HEK293 (cell line): ENCODE results near the gene CEBPG.

Source experiments
- CTCF ChIA-PET: fragments of 350-600 bp; formaldehyde crosslinking; extraction: SDS; loops from one replicate; lab custom pipeline; 2021; ENCODE audit warnings: antibody characterized with exemption; lab: Yijun Ruan, JAX
- POLR2A ChIA-PET: fragments of 300-600 bp; formaldehyde crosslinking; extraction: SDS; loops from one replicate; lab custom pipeline; 2020; ENCODE audit warnings: antibody characterized with exemption, inconsistent platforms; lab: Yijun Ruan, JAX
- H3K27ac ChIP-seq: fragments of 200-500 bp; sonication (Bioruptor generic); 2 replicates; pipeline ENCODE4 v1.5.1; 2014; ENCODE audit warnings: low read depth, low read length, control low read depth, inconsistent platforms; ENCODE audit errors: extremely low read depth
- H3K36me3 ChIP-seq, 2 experiments: fragments of 200-500 bp in 1 of 2; sonication (Bioruptor generic) in 1 of 2; 1 replicate in 1 of 2; 2 replicates in 1 of 2; pipeline ENCODE4 v1.5.1; 2014 to 2017; ENCODE audit warnings: inconsistent platforms in 2 of 2, low read length in 2 of 2; ENCODE audit not compliant: control insufficient read depth in 2 of 2, insufficient read depth in 1 of 2
- H3K4me1 ChIP-seq: fragments of 200-500 bp; sonication (Bioruptor generic); 2 replicates; pipeline ENCODE4 v1.5.1; 2014; ENCODE audit warnings: mild to moderate bottlenecking, low read length, inconsistent platforms; ENCODE audit not compliant: control insufficient read depth, insufficient read depth
- H3K4me3 ChIP-seq: 2 replicates; pipeline ENCODE4 v1.5.1; 2011; ENCODE audit warnings: low read depth, mild to moderate bottlenecking, control low read depth, low read length, moderate library complexity
- H3K9me3 ChIP-seq: fragments of 200-500 bp; sonication (Bioruptor generic); 2 replicates; pipeline ENCODE4 v1.5.1; 2014; ENCODE audit warnings: low read depth, low read length, inconsistent platforms; ENCODE audit not compliant: control insufficient read depth, insufficient read depth
- GLIS2 ChIP-seq: fragments of 450-650 bp; formaldehyde crosslinking; IDR thresholded peaks from 2 replicates; pipeline ENCODE4 v1.5.1; 2016; ENCODE audit warnings: missing biosample characterization, missing genetic modification characterization
- KLF1 ChIP-seq: fragments of 450-650 bp; formaldehyde crosslinking; IDR thresholded peaks from 2 replicates; pipeline ENCODE4 v1.5.1; 2016; ENCODE audit warnings: missing biosample characterization, missing genetic modification characterization
- PRDM1 ChIP-seq: fragments of 450-650 bp; formaldehyde crosslinking; IDR thresholded peaks from 2 replicates; pipeline ENCODE4; 2016; ENCODE audit warnings: missing biosample characterization, missing genetic modification characterization
- SP2 ChIP-seq: fragments of 450-650 bp; formaldehyde crosslinking; IDR thresholded peaks from 2 replicates; pipeline ENCODE4 v1.5.1; 2016; ENCODE audit warnings: missing biosample characterization, missing genetic modification characterization
- ZBTB48 ChIP-seq: fragments of 450-650 bp; formaldehyde crosslinking; IDR thresholded peaks from 2 replicates; pipeline ENCODE4 v1.5.1; 2016; ENCODE audit warnings: missing biosample characterization, missing genetic modification characterization
- ZBTB8A ChIP-seq: fragments of 450-650 bp; formaldehyde crosslinking; IDR thresholded peaks from 2 replicates; pipeline ENCODE4 v1.5.1; 2016; ENCODE audit warnings: missing biosample characterization, missing genetic modification characterization
- ZFP69B ChIP-seq: fragments of 450-650 bp; formaldehyde crosslinking; IDR thresholded peaks from 2 replicates; pipeline ENCODE4 v1.5.1; 2016; ENCODE audit warnings: missing biosample characterization, missing genetic modification characterization
- ZIC2 ChIP-seq: fragments of 450-650 bp; formaldehyde crosslinking; IDR thresholded peaks from 2 replicates; pipeline ENCODE4 v1.5.1; 2016; ENCODE audit warnings: missing biosample characterization, missing genetic modification characterization
- ZNF292 ChIP-seq: fragments of 450-650 bp; formaldehyde crosslinking; IDR thresholded peaks from 2 replicates; pipeline ENCODE4 v1.5.1; 2016; ENCODE audit warnings: low read depth, missing biosample characterization, missing genetic modification characterization, borderline replicate concordance
- ZNF513 ChIP-seq: fragments of 450-650 bp; IDR thresholded peaks from 2 replicates; pipeline ENCODE4 v1.5.1; 2018; ENCODE audit warnings: missing biosample characterization, missing genetic modification characterization
- ZNF600 ChIP-seq: fragments of 450-650 bp; formaldehyde crosslinking; IDR thresholded peaks from 2 replicates; pipeline ENCODE4 v1.5.1; 2016; ENCODE audit warnings: missing biosample characterization, missing genetic modification characterization
- ZNF624 ChIP-seq: fragments of 450-650 bp; formaldehyde crosslinking; IDR thresholded peaks from 2 replicates; pipeline ENCODE4 v1.5.1; 2017; ENCODE audit warnings: missing biosample characterization, missing genetic modification characterization
- ZNF664 ChIP-seq: fragments of 450-650 bp; formaldehyde crosslinking; IDR thresholded peaks from 2 replicates; pipeline ENCODE4 v1.5.1; 2016; ENCODE audit warnings: missing biosample characterization, missing genetic modification characterization
- ZXDB ChIP-seq: fragments of 450-650 bp; formaldehyde crosslinking; IDR thresholded peaks from 2 replicates; pipeline ENCODE4 v1.5.1; 2016; ENCODE audit warnings: missing biosample characterization, missing genetic modification characterization
- TF ChIP-seq, protein P1 (sequence below): fragments of 450-650 bp; formaldehyde crosslinking; IDR thresholded peaks from 2 replicates; pipeline ENCODE4 v1.5.1; 2016; ENCODE audit warnings: missing biosample characterization, missing genetic modification characterization
- TF ChIP-seq, protein P2 (sequence below): fragments of 450-650 bp; formaldehyde crosslinking; IDR thresholded peaks from 2 replicates; pipeline ENCODE4 v1.5.1; 2016; ENCODE audit warnings: missing biosample characterization, missing genetic modification characterization
- TF ChIP-seq, protein P3 (sequence below): fragments of 450-650 bp; formaldehyde crosslinking; IDR thresholded peaks from 2 replicates; pipeline ENCODE4 v1.5.1; 2016; ENCODE audit warnings: missing biosample characterization, missing genetic modification characterization, borderline replicate concordance
- TF ChIP-seq, protein P4 (sequence below): fragments of 450-650 bp; formaldehyde crosslinking; IDR thresholded peaks from 2 replicates; pipeline ENCODE4; 2016; ENCODE audit warnings: missing biosample characterization, missing genetic modification characterization
- TF ChIP-seq, protein P5 (sequence below): fragments of 450-650 bp; formaldehyde crosslinking; IDR thresholded peaks from 2 replicates; pipeline ENCODE4 v1.5.1; 2016; ENCODE audit warnings: missing biosample characterization, missing genetic modification characterization, borderline replicate concordance

The CEBPG gene

DNA sequence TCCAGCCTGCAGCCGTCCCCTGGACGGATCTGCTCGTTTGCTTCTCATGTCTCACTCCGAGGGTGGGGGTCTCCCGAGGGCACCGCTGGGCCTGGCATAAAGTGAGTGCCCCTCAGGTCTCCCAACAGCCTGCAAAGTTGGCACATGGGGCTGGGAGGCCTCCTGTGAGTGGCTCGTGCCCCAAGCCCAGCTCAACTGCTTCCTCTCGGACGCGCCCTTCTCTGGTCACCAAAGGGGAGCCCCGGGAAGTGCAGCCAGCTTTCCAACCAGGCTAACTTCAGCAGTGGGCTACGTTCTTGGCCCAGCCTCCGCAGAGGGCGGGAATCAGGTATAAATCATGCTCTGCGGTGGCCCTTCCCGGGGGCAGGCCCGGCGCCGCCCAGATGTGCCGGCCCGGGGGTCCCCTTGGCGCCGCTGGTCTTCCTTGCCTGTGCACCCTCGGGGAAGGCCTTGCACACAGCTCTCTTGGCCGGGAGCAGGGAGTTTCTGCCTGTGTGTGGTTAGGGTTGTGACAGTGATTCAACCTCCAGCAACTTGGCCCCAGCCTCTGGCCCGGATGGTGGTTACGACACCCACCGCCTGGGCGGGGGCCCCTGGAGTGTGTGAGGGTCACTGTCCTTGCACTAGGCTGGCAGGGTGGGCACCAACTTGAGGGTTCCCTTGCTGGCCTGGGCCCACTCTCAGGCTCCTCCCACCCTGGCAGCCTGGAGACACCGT, 20.7 kb downstream of the CEBPG start:
- CTCF ChIA-PET = interaction anchor here (0.8 to 1.0 kb wide), 3 partner anchors 12 to 38 kb away, joined by 3 to 4 read pairs (median 4); no protein-coding TSS in a partner anchor
- POLR2A ChIA-PET = interaction anchor here (1.1 to 1.9 kb wide), 2 partner anchors 8 to 92 kb away, joined by 3 to 7 read pairs; partner anchors contain the start of gene CEBPA
- TF ChIP-seq, protein P1, sequence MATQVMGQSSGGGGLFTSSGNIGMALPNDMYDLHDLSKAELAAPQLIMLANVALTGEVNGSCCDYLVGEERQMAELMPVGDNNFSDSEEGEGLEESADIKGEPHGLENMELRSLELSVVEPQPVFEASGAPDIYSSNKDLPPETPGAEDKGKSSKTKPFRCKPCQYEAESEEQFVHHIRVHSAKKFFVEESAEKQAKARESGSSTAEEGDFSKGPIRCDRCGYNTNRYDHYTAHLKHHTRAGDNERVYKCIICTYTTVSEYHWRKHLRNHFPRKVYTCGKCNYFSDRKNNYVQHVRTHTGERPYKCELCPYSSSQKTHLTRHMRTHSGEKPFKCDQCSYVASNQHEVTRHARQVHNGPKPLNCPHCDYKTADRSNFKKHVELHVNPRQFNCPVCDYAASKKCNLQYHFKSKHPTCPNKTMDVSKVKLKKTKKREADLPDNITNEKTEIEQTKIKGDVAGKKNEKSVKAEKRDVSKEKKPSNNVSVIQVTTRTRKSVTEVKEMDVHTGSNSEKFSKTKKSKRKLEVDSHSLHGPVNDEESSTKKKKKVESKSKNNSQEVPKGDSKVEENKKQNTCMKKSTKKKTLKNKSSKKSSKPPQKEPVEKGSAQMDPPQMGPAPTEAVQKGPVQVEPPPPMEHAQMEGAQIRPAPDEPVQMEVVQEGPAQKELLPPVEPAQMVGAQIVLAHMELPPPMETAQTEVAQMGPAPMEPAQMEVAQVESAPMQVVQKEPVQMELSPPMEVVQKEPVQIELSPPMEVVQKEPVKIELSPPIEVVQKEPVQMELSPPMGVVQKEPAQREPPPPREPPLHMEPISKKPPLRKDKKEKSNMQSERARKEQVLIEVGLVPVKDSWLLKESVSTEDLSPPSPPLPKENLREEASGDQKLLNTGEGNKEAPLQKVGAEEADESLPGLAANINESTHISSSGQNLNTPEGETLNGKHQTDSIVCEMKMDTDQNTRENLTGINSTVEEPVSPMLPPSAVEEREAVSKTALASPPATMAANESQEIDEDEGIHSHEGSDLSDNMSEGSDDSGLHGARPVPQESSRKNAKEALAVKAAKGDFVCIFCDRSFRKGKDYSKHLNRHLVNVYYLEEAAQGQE = no peak
- TF ChIP-seq, protein P2, sequence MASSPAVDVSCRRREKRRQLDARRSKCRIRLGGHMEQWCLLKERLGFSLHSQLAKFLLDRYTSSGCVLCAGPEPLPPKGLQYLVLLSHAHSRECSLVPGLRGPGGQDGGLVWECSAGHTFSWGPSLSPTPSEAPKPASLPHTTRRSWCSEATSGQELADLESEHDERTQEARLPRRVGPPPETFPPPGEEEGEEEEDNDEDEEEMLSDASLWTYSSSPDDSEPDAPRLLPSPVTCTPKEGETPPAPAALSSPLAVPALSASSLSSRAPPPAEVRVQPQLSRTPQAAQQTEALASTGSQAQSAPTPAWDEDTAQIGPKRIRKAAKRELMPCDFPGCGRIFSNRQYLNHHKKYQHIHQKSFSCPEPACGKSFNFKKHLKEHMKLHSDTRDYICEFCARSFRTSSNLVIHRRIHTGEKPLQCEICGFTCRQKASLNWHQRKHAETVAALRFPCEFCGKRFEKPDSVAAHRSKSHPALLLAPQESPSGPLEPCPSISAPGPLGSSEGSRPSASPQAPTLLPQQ (tag by site-specific recombination) = peak; percentile 39; the same call in 1 of the 2 replicates
- TF ChIP-seq SP2 (tag by site-specific recombination) (peak; percentile 34; the same call in 1 of the 2 replicates), ZNF600 (tag by site-specific recombination) (peak; percentile 38; the same call in 1 of the 2 replicates), ZNF624 (tag by site-specific recombination) (0 out of 2 replicates have a peak, but pooled peaks have one; percentile 19), KLF1 (0 out of 2 replicates have a peak, but pooled peaks have one; percentile 8), ZNF292 (tag by site-specific recombination) (no peak), ZNF664 (no peak), ZBTB8A (tag by site-specific recombination) (0 out of 2 replicates have a peak, but pooled peaks have one; percentile 3), ZFP69B (tag by site-specific recombination) (0 out of 2 replicates have a peak, but pooled peaks have one; percentile 27), PRDM1 (tag by site-specific recombination) (no peak), ZIC2 (no peak)
- TF ChIP-seq, protein P3, sequence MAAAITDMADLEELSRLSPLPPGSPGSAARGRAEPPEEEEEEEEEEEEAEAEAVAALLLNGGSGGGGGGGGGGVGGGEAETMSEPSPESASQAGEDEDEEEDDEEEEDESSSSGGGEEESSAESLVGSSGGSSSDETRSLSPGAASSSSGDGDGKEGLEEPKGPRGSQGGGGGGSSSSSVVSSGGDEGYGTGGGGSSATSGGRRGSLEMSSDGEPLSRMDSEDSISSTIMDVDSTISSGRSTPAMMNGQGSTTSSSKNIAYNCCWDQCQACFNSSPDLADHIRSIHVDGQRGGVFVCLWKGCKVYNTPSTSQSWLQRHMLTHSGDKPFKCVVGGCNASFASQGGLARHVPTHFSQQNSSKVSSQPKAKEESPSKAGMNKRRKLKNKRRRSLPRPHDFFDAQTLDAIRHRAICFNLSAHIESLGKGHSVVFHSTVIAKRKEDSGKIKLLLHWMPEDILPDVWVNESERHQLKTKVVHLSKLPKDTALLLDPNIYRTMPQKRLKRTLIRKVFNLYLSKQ (tag by site-specific recombination) = no peak
- no peak overlapping the region for H3K27ac ChIP-seq
- no peaks in the 10 kb centered on the region for H3K9me3 ChIP-seq
- H3K4me3 ChIP-seq = no peak overlapping the region
- H3K36me3 ChIP-seq = no peaks in the 10 kb centered on the region
- H3K4me1 ChIP-seq = peaks cover 22% of the 10 kb centered on the region

DNA sequence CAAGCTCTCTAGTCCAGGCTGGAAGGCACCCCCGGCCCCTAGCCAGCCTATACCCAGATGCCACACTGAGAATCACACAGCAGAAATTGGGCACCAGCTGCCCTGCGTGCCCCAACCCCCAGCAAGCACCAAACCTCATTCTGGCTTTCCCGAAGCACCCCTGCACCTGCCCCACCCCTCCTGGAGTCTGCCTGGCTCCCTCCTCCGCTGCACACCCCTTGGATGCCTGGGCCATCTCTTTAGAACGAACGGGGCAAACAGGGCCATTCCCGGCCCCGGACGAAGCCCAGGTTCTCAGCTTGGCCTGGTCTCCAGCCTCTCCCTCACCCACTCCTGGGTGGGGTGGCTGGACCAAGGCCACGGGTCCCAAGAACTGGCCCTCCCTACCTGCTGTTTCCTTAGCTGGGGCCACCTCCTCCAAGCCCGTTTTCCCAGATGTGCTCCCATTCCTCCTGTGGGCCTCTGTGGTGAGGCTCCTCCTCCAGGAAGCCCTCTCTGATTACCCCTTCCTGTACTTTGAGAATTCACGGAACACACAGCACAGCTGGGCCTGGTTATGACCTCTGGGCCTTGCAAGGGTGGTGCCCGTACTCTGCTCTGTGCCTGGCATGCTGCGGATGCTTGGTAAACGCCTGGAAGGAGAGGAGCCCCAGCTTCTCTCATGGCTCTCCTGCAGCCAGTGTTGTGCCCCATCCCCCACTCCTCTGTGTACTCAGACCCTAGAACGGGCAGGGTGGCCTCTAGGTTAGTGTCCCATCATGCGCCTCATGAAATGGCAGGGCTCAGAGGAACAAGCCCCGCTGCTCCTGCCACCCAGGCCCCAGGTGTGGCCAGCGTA, 21.4 kb downstream of the CEBPG start:
- Histone ChIP-seq H3K4me1 (peaks cover 16% of the 10 kb centered on the region), H3K27ac (no peak overlapping the region), H3K36me3 (no peaks in the 10 kb centered on the region), H3K9me3 (no peaks in the 10 kb centered on the region), H3K4me3 (no peak overlapping the region)
- CTCF ChIA-PET = interaction anchor here (0.9 to 1.3 kb wide), 4 partner anchors 11 to 36 kb away, joined by 3 to 4 read pairs (median 3); no protein-coding TSS in a partner anchor
- POLR2A ChIA-PET = interaction anchor here (1.1 to 1.9 kb wide), 2 partner anchors 9 to 92 kb away, joined by 3 to 7 read pairs; partner anchors contain the start of gene CEBPA
- TF ChIP-seq, protein P4, sequence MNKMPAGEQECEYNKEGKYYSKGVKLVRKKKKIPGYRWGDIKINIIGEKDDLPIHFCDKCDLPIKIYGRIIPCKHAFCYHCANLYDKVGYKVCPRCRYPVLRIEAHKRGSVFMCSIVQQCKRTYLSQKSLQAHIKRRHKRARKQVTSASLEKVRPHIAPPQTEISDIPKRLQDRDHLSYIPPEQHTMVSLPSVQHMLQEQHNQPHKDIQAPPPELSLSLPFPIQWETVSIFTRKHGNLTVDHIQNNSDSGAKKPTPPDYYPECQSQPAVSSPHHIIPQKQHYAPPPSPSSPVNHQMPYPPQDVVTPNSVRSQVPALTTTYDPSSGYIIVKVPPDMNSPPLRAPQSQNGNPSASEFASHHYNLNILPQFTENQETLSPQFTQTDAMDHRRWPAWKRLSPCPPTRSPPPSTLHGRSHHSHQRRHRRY (tag by site-specific recombination) = no peak
- TF ChIP-seq, protein P5, sequence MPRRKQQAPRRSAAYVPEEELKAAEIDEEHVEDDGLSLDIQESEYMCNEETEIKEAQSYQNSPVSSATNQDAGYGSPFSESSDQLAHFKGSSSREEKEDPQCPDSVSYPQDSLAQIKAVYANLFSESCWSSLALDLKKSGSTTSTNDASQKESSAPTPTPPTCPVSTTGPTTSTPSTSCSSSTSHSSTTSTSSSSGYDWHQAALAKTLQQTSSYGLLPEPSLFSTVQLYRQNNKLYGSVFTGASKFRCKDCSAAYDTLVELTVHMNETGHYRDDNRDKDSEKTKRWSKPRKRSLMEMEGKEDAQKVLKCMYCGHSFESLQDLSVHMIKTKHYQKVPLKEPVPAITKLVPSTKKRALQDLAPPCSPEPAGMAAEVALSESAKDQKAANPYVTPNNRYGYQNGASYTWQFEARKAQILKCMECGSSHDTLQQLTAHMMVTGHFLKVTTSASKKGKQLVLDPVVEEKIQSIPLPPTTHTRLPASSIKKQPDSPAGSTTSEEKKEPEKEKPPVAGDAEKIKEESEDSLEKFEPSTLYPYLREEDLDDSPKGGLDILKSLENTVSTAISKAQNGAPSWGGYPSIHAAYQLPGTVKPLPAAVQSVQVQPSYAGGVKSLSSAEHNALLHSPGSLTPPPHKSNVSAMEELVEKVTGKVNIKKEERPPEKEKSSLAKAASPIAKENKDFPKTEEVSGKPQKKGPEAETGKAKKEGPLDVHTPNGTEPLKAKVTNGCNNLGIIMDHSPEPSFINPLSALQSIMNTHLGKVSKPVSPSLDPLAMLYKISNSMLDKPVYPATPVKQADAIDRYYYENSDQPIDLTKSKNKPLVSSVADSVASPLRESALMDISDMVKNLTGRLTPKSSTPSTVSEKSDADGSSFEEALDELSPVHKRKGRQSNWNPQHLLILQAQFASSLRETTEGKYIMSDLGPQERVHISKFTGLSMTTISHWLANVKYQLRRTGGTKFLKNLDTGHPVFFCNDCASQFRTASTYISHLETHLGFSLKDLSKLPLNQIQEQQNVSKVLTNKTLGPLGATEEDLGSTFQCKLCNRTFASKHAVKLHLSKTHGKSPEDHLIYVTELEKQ (tag by site-specific recombination) = no peak
- TF ChIP-seq GLIS2 (peak; percentile 38; the same call in 1 of the 2 replicates), ZBTB48 (tag by site-specific recombination) (peak; percentile 87), ZXDB (no peak), ZNF513 (tag by site-specific recombination) (no peak)
